Chondrocyte (in vitro differentiated cells): Measurements from ENCODE around the gene XPO6. TPM values are rescaled to one million over a fixed set of nuclear protein-coding genes. Genes with fewer than 3 reads are reported as not detected.
A peak's percentile ranks its signal among the peaks of the same experiment; 100 is the strongest.

Experiments used
- DNase-seq: peaks from one replicate; pipeline ENCODE4 v3.0.0; 2021; ENCODE audit warnings: mixed read lengths, low spot score
- H3K27ac Mint-ChIP-seq: one replicate; pipeline ENCODE4 v1.8.0; 2021; ENCODE audit warnings: mild to moderate bottlenecking, moderate library complexity, mixed read lengths; ENCODE audit not compliant: unreplicated experiment
- H3K27me3 Mint-ChIP-seq: 2 replicates; pipeline ENCODE4 v1.8.0; 2021; ENCODE audit warnings: low read depth, mixed read lengths
- H3K36me3 Mint-ChIP-seq: 2 replicates; pipeline ENCODE4 v1.8.0; 2021; ENCODE audit warnings: low read depth, mixed read lengths
- H3K4me1 Mint-ChIP-seq: 2 replicates; pipeline ENCODE4 v1.8.0; 2021; ENCODE audit warnings: low read depth, mild to moderate bottlenecking, mixed read lengths
- H3K4me3 Mint-ChIP-seq: one replicate; pipeline ENCODE4 v1.8.0; 2021; ENCODE audit warnings: mild to moderate bottlenecking, moderate library complexity, mixed read lengths; ENCODE audit not compliant: unreplicated experiment
- H3K9me3 Mint-ChIP-seq: 2 replicates; pipeline ENCODE4 v1.8.0; 2021; ENCODE audit warnings: low read depth, mixed read lengths
- CTCF ChIP-seq: fragments of 200-600 bp; sonication (generic); IDR thresholded peaks from 2 replicates; pipeline ENCODE4 v1.5.0; 2021; ENCODE audit warnings: antibody characterized with exemption, mild to moderate bottlenecking, moderate library complexity
- total RNA-seq: library from RNA; stranded (reverse); gene quantifications from 3 replicates; pipeline ENCODE4 v1.2.1, GENCODE V29; 2021

XPO6 gene
- total RNA-seq, 1 donor from 2014 or later: 124 TPM

GRCh38 chr16:28092721-28093384, 118.9 kb downstream of the XPO6 start:
- H3K9me3 Mint-ChIP-seq: no peaks in the 10 kb centered on the region
- peaks cover 3% of the 10 kb centered on the region for H3K4me1 Mint-ChIP-seq
- no peaks in the 10 kb centered on the region for H3K27me3 Mint-ChIP-seq
- no peak overlapping the region for H3K4me3 Mint-ChIP-seq
- no peak for TF ChIP-seq CTCF
- H3K27ac Mint-ChIP-seq: no peak overlapping the region
- peak; percentile 34 for DNase-seq
- peaks cover 8% of the 10 kb centered on the region for H3K36me3 Mint-ChIP-seq

- Mint-ChIP-seq H3K27ac (no peak overlapping the region), H3K27me3 (no peaks in the 10 kb centered on the region), H3K9me3 (no peaks in the 10 kb centered on the region), H3K36me3 (peaks cover 2% of the 10 kb centered on the region), H3K4me1 (peaks cover 3% of the 10 kb centered on the region), H3K4me3 (no peak overlapping the region)
- DNase-seq: peak; percentile 53
- no peak for TF ChIP-seq CTCF
These were observed 120.1 kb downstream of the XPO6 start for GRCh38 chr16:28091656-28092055.

GRCh38 chr16:28090646-28091377, 121.0 kb downstream of the XPO6 start:
- DNase-seq: peak; percentile 60
- Mint-ChIP-seq H3K4me1 (peaks cover 3% of the 10 kb centered on the region), H3K36me3 (no peaks in the 10 kb centered on the region), H3K27me3 (no peaks in the 10 kb centered on the region), H3K27ac (no peak overlapping the region), H3K9me3 (no peaks in the 10 kb centered on the region), H3K4me3 (no peak overlapping the region)
- TF ChIP-seq CTCF: peak; percentile 48

- H3K4me1 Mint-ChIP-seq: peaks cover 3% of the 10 kb centered on the region
- H3K27ac Mint-ChIP-seq: no peak overlapping the region
- H3K9me3 Mint-ChIP-seq: no peaks in the 10 kb centered on the region
- H3K27me3 Mint-ChIP-seq: no peaks in the 10 kb centered on the region
- DNase-seq: no peak
- no peak for TF ChIP-seq CTCF
- H3K36me3 Mint-ChIP-seq: no peaks in the 10 kb centered on the region
- no peak overlapping the region for H3K4me3 Mint-ChIP-seq
These were observed 121.8 kb downstream of the XPO6 start for GRCh38 chr16:28089992-28090365.

GRCh38 chr16:28089205-28089991, 122.4 kb downstream of the XPO6 start:
- H3K27me3 Mint-ChIP-seq: no peaks in the 10 kb centered on the region
- no peak overlapping the region for H3K27ac Mint-ChIP-seq
- H3K4me3 Mint-ChIP-seq: no peak overlapping the region
- H3K9me3 Mint-ChIP-seq: no peaks in the 10 kb centered on the region
- no peaks in the 10 kb centered on the region for H3K36me3 Mint-ChIP-seq
- DNase-seq: peak; percentile 69
- no peak for TF ChIP-seq CTCF
- peaks cover 3% of the 10 kb centered on the region for H3K4me1 Mint-ChIP-seq
